ENCODE data around the gene THSD4. TPM values are rescaled to one million over a fixed set of nuclear protein-coding genes. Genes with fewer than 3 reads are reported as not detected.
"Not testable (repeated sequence)": the region's sequence is repeated elsewhere in the genome, so short reads cannot be mapped to it uniquely, and the experiment has no call there.

Gene THSD4
- polyA plus RNA-seq, 12 donors: 18.2 to 45.9 (median 26.2) TPM; not detected in 1

- DNase-seq: no peak
Measured at GRCh38 chr15:71380345-71380744, 265.1 kb downstream of the THSD4 start.

- DNase-seq: no peak
Measured at GRCh38 chr15:71384501-71384900, 269.2 kb downstream of the THSD4 start.

DNA sequence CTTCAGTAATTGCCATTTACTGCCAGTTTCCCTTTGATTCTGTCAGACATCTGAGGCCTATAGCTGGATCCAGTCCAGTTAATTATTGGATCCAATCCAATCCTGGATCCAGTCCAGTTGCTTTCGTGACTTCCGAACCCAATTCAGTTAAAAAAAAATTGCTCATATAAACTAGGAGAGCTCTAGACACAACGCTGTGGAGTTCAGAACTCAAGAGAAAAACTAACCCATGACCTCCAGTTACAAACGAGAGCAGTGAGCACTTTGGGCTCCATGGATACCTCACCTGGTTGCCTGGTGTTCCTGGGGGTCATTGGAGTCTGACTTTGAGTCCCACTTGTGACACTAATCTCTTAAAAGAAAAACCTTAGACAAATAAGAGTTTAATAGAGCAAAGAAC, 269.8 kb downstream of the THSD4 start:
- no peak for DNase-seq

DNA sequence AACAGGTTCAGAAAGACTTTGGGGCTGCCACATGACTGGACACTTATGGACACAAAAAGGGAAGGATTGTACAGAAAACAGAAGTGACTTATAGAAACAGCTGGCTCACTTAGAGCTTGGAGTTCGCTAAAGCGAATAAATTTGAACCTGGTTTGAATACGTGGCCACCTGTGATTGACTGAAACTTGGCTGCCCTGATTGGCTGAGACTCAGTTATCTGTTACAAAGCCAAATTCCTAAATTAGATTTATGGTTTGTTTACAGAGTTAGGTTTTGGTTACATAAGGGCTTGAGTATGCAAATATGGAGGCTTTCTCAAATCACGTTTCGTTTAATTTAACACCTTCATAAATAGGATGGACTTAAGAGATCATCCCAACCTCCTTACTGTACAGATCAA, 270.2 kb downstream of the THSD4 start:
- DNase-seq: no peak

DNA sequence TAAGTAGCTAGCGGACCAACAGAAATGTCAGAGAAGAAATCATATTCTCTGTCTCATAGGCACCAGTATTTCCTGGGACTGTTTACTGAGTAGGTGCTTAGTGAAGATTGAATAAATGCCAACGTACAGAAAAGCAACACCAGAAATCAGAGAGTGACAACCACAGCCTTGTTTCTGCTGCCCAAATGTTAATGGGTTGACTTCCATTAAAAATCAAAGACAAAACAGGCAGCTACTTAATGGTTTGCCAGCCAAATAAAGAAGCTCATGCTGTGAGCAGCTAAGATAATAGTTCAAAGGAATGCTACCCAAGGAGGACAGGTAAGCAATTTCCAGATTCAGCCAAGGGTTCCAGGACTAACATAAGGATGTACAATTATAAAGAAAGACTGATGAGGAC, 270.7 kb downstream of the THSD4 start:
- DNase-seq: no peak

DNA sequence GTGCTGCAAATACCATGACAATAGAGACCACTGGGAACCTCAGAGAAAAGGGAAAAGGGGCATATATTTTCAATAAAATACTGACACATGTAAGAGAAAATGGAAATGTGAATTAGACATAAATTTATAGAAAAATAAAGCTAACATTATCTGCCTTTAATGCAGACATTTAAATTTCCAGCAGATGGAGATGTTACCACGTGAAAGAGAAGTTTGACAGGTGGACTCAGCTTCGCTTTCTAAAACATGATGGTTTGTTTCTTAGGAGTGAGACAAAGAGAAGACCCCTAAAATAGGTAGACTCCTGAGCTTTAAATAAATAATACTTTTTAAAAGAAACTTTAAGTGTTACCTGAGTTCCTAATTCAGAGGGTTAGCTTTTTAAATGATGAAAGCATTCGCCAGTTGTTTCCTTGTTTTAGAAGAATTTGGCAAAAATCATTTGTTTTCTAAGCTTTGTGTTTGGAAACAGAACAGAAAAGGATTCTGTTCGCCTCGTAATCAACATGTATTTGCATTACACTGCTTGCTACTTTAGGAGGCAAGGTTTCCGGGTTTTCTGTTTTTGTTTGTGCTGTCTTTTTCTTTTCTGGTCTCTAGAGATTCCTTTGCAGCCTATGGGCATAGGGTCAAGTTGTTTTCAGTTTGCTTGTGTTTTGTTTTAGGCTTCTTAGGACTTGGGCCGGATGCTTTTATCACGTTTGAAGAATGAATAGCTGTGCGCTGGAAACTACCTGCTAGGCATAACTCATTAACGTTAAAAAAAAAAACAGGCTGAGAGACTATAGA, 271.4 kb downstream of the THSD4 start:
- no peak for DNase-seq

GRCh38 chr15:71387810-71388209, 272.5 kb downstream of the THSD4 start:
- no peak for DNase-seq

- no peak for DNase-seq
Measured at GRCh38 chr15:71390096-71390495, 274.8 kb downstream of the THSD4 start.

DNA sequence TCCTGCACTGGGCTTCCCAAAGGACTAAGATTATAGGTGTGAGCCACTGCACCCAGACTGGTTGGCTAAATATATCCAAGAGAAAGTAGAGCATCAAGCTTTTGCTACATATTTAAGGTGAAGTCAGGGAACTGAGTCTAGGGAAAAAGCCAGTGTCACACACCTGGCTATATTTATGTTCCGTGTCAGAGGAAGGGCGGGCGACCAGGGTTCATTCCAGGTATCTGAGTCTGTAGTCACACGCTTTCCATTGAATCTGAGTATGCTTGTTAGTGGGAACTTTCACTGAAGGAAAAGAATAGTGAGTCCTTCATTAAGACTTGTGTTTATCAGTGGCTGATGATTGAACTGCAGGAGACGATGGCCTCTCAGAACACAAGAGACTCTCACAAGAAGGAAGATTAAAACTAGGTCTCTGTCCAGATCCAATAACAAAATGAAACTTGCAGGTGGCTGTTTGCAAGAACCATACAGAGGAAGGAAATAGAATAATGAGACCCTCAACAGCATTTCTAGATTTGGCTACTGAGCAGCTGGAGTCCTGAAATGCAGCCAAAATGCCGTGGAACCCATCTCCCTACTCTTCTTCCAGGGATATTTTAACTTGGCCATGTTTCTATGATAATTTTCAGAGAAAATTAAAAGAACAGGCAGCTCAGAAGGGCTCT, 276.3 kb downstream of the THSD4 start:
- no peak for DNase-seq

- DNase-seq: no peak
Measured at GRCh38 chr15:71392861-71393283, 277.6 kb downstream of the THSD4 start.

- DNase-seq: no peak
Measured at GRCh38 chr15:71393383-71393782, 278.1 kb downstream of the THSD4 start.

DNA sequence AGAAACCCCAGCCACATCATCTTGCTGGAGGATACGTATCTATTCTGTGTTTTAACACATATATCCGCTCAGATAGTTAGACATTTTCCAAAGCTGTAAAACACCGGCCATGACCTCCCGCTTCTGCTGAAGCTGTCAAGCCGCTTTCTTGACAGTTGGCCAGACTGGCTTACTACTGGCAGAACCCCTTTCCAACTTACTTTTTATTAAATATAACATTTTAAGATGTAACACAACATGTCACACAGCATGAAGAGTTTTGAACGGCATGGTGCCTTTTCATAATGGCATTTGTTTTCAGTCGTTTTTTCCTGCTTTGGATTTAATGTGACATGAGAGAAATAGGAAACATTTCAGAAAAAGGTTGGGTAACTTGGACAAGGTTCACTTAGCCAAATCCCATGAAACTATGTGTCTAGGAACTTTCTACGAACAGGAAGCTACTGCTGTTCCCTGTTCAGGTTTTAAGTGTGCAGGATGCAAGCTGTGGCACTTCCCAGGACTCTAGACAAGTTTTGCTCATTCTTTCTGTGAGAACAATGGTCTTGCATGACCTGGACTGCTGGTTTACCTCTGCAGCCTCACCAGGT, 281.4 kb downstream of the THSD4 start:
- DNase-seq: no peak

DNA sequence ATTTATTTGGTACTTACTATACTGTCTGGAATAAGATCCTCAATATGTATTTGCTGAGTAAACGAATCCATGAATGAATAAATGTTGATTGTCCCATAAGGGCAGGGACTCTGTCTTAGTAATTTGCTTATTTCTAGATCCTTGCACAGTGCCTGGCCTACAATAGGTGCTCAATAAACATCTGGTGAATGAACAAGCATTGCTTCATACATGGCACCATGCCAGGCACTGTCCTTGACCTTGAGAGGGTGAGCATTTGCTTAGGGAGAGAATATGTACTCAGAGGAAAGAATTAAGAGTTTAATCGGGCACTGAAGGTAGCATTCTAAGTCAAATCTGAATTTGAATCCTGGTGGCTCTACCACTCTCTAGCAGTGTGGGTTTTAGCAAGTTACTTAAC, 282.1 kb downstream of the THSD4 start:
- no peak for DNase-seq

GRCh38 chr15:71400294-71400693, 285.0 kb downstream of the THSD4 start:
- DNase-seq: peak; percentile 77

- DNase-seq: not testable (repeated sequence)
Measured at GRCh38 chr15:71401728-71402127, 286.5 kb downstream of the THSD4 start.

DNA sequence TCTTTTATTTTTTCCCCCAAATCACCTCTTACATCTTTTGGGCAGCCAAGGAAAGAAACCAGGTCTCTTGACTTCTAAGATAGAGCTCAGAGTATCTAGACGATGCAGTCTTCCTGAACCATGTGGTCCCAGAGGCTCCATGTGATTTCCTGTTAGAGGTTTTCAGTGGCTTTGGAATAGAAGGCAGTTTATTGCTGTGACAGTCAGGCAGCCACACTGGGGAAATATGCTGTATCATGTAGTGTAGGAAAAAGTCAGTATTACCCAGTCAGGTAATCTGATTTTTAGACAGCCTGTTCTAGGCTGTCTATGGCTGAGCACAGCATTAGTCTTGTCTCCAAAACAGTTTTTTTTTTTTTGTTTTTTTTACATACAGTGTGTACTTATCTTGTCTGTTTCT, 294.3 kb downstream of the THSD4 start:
- no peak for DNase-seq

GRCh38 chr15:71410347-71410746, 295.1 kb downstream of the THSD4 start:
- no peak for DNase-seq

- DNase-seq: no peak
Measured at GRCh38 chr15:71411538-71412482, 296.5 kb downstream of the THSD4 start.

- DNase-seq: no peak
Measured at GRCh38 chr15:71413419-71413818, 298.1 kb downstream of the THSD4 start.

DNA sequence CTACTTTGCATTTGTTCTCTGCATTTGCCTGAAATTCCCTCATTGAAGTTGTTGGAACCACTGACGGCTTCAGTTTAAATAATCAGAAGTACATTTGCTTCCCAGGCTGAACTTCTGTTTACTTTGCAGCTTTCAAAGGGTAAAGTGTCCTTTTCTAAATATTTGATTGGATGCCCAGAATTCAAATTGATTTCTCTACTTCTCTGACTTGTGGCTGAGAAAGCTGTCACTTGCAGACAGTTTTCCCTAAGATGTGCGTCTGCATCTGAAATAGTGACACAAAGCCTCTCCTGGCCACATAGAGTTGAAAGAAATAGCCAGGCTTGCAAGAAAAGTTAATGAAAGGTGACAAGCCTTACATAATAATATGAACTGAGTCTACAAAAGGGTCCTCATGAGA, 299.6 kb downstream of the THSD4 start:
- no peak for DNase-seq

GRCh38 chr15:71422530-71423259, 307.4 kb downstream of the THSD4 start:
- no peak for DNase-seq
